ENCODE data around the gene CNNM3.

CNNM3 gene

GRCh38 chr2:96822786-96823185 is 6.7 kb downstream of the CNNM3 start:
- peaks cover 7% of the 10 kb centered on the region; the same call in 1 of the 2 replicates for H3K36me3 ChIP-seq (ENCODE audit: low read depth)
- no peak overlapping the region for H3K4me3 ChIP-seq (ENCODE audit: severe bottlenecking)
- DNase-seq (ENCODE audit: low spot score) (no peak), ATAC-seq (ENCODE audit: low read depth) (no peak)
- peaks cover 3% of the 10 kb centered on the region for H3K4me1 ChIP-seq (ENCODE audit: insufficient read depth, poor library complexity, severe bottlenecking)
- H3K27ac ChIP-seq (ENCODE audit: poor library complexity, severe bottlenecking) = no peak overlapping the region
- no peaks in the 10 kb centered on the region for H3K9me3 ChIP-seq (ENCODE audit: severe bottlenecking)
- H3K27me3 ChIP-seq (ENCODE audit: insufficient read depth, poor library complexity, severe bottlenecking) = no peaks in the 10 kb centered on the region
- TF ChIP-seq, protein P1, sequence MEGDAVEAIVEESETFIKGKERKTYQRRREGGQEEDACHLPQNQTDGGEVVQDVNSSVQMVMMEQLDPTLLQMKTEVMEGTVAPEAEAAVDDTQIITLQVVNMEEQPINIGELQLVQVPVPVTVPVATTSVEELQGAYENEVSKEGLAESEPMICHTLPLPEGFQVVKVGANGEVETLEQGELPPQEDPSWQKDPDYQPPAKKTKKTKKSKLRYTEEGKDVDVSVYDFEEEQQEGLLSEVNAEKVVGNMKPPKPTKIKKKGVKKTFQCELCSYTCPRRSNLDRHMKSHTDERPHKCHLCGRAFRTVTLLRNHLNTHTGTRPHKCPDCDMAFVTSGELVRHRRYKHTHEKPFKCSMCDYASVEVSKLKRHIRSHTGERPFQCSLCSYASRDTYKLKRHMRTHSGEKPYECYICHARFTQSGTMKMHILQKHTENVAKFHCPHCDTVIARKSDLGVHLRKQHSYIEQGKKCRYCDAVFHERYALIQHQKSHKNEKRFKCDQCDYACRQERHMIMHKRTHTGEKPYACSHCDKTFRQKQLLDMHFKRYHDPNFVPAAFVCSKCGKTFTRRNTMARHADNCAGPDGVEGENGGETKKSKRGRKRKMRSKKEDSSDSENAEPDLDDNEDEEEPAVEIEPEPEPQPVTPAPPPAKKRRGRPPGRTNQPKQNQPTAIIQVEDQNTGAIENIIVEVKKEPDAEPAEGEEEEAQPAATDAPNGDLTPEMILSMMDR (IDR thresholded peaks at IDR 0.05; ENCODE audit: poor library complexity, severe bottlenecking) = no peak

GRCh38 chr2:96823198-96823597 is 7.1 kb downstream of the CNNM3 start:
- ATAC-seq (ENCODE audit: low read depth) (no peak), DNase-seq (ENCODE audit: low spot score) (no peak)
- TF ChIP-seq, protein P1 (IDR thresholded peaks at IDR 0.05; ENCODE audit: poor library complexity, severe bottlenecking) = no peak
- Histone ChIP-seq H3K36me3 (ENCODE audit: low read depth) (peaks cover 7% of the 10 kb centered on the region; the same call in 1 of the 2 replicates), H3K27ac (ENCODE audit: poor library complexity, severe bottlenecking) (no peak overlapping the region), H3K9me3 (ENCODE audit: severe bottlenecking) (no peaks in the 10 kb centered on the region), H3K4me3 (ENCODE audit: severe bottlenecking) (no peak overlapping the region), H3K4me1 (ENCODE audit: insufficient read depth, poor library complexity, severe bottlenecking) (peaks cover 3% of the 10 kb centered on the region), H3K27me3 (ENCODE audit: insufficient read depth, poor library complexity, severe bottlenecking) (no peaks in the 10 kb centered on the region)

GRCh38 chr2:96824079-96824870 is 8.2 kb downstream of the CNNM3 start:
- H3K36me3 ChIP-seq (ENCODE audit: low read depth) = peaks cover 15% of the 10 kb centered on the region; the same call in 1 of the 2 replicates
- H3K27me3 ChIP-seq (ENCODE audit: insufficient read depth, poor library complexity, severe bottlenecking) = no peaks in the 10 kb centered on the region
- peaks cover 3% of the 10 kb centered on the region for H3K4me1 ChIP-seq (ENCODE audit: insufficient read depth, poor library complexity, severe bottlenecking)
- no peaks in the 10 kb centered on the region for H3K9me3 ChIP-seq (ENCODE audit: severe bottlenecking)
- peak; percentile 60 for ATAC-seq (ENCODE audit: low read depth)
- no peak for DNase-seq (ENCODE audit: low spot score)
- H3K27ac ChIP-seq (ENCODE audit: poor library complexity, severe bottlenecking) = no peak overlapping the region
- TF ChIP-seq, protein P1 (IDR thresholded peaks at IDR 0.05; ENCODE audit: poor library complexity, severe bottlenecking) = no peak
- no peak overlapping the region for H3K4me3 ChIP-seq (ENCODE audit: severe bottlenecking)

GRCh38 chr2:96825057-96825456 is 9.0 kb downstream of the CNNM3 start:
- Histone ChIP-seq H3K4me1 (ENCODE audit: insufficient read depth, poor library complexity, severe bottlenecking) (peaks cover 3% of the 10 kb centered on the region), H3K27me3 (ENCODE audit: insufficient read depth, poor library complexity, severe bottlenecking) (no peaks in the 10 kb centered on the region), H3K4me3 (ENCODE audit: severe bottlenecking) (no peak overlapping the region), H3K36me3 (ENCODE audit: low read depth) (peaks cover 21% of the 10 kb centered on the region), H3K27ac (ENCODE audit: poor library complexity, severe bottlenecking) (no peak overlapping the region), H3K9me3 (ENCODE audit: severe bottlenecking) (no peaks in the 10 kb centered on the region)
- DNase-seq (ENCODE audit: low spot score) (no peak), ATAC-seq (ENCODE audit: low read depth) (no peak)
- TF ChIP-seq, protein P1 (IDR thresholded peaks at IDR 0.05; ENCODE audit: poor library complexity, severe bottlenecking) = no peak
